Epithelial cell of proximal tubule (primary cell): ENCODE measurements around the gene PRKX. TPM values are rescaled to one million over a fixed set of nuclear protein-coding genes. Genes with fewer than 3 reads are reported as not detected.
"Not testable (repeated sequence)": the region's sequence is repeated elsewhere in the genome, so short reads cannot be mapped to it uniquely, and the experiment has no call there.

Source experiments
- DNase-seq: peaks from one replicate; pipeline ENCODE4 v3.0.0-alpha.2; 2011; ENCODE audit warnings: low read depth
- H3K4me3 ChIP-seq: 2 replicates; pipeline ENCODE4 v1.5.1; 2011; ENCODE audit warnings: low read depth, mild to moderate bottlenecking, low read length
- total RNA-seq: library from RNA; depleted of rRNA; stranded (reverse); fragments of >200 nt; gene quantifications from 2 replicates; pipeline ENCODE4 v1.2.3, GENCODE V29; 2015
- TF ChIP-seq, protein P1 (sequence below): conservative IDR thresholded peaks from 2 replicates; pipeline ENCODE4 v1.5.1; 2012; ENCODE audit warnings: low read depth, mild to moderate bottlenecking, low read length

PRKX gene
- total RNA-seq, 1 donor from 2014 or later: 21.5 TPM

DNA sequence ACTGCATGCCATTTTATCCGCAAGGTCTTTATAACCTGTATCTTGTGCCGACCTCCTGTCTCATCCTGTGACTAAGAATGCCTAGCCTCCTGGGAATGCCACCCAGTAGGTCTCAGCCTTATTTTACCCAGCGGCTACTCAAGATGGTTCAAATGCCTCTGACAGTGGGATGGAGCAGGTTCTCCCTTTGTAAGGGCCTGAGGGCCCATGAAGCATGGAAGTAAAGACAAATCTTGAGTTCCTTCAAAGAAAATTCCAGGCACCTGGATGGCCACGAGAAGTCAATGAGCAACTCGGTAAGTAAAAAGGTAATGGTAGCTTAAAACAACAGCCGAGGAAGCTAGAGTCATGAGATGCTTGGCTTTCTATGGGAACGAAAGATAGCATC, 19.6 kb upstream of the PRKX start:
- no peak overlapping the region for H3K4me3 ChIP-seq
- DNase-seq: no peak
- TF ChIP-seq, protein P1, sequence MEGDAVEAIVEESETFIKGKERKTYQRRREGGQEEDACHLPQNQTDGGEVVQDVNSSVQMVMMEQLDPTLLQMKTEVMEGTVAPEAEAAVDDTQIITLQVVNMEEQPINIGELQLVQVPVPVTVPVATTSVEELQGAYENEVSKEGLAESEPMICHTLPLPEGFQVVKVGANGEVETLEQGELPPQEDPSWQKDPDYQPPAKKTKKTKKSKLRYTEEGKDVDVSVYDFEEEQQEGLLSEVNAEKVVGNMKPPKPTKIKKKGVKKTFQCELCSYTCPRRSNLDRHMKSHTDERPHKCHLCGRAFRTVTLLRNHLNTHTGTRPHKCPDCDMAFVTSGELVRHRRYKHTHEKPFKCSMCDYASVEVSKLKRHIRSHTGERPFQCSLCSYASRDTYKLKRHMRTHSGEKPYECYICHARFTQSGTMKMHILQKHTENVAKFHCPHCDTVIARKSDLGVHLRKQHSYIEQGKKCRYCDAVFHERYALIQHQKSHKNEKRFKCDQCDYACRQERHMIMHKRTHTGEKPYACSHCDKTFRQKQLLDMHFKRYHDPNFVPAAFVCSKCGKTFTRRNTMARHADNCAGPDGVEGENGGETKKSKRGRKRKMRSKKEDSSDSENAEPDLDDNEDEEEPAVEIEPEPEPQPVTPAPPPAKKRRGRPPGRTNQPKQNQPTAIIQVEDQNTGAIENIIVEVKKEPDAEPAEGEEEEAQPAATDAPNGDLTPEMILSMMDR: no peak

DNA sequence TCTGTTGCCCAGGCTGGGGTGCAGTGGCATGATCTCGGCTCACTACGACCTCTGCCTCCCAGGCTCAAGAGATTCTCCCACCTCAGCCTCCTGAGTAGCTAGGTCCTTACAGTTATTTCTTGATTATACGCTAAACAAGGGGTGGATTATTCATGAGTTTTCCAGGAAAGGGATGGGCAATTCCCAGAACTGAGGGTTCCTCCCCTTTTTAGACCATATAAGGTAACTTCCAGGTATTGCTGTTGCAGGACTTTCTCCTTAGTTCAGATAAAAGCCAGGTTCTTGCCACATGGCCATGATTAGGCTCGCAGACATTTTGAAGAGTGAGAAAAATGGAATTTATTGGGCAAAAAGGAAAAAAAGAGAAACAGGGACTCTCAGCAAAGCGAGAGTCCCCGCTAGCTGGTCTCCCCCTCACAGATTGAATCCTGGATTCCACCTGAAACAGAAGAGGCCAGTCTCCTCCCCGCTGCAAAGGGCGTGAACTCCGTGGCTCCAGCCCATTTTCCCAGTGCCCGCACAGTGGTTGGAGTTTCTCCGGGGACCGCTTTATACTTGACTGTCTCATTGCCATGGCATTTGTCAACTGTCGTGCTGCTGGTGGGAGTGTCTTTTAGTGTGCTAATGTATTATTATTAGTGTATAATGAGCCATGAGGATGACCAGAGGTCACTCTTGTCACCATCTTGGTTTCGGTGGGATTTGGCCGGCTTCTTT, 19.0 kb upstream of the PRKX start:
- DNase-seq, H3K4me3 ChIP-seq: not testable (repeated sequence)

DNA sequence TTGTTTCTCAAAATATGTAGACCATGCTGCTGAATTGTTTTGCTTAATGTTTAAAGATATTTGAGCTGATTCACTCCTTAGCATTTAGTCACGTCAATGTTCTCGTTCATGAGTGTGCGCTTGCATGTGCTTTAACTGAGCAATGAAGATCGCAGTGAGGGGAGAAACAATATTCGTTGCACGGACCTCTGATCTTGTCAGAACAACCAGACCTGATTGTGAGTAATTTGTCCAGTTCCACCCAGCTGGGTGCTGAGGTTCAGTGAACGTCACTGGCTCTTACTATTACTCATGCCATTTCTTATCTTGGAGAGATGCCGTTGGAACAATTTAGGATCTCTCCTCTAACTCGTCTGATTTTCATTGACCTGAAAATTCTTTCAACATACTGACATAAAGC, 15.0 kb upstream of the PRKX start:
- no peak overlapping the region for H3K4me3 ChIP-seq
- TF ChIP-seq, protein P1: no peak
- DNase-seq: no peak

- not testable (repeated sequence) for DNase-seq, H3K4me3 ChIP-seq
Measured at GRCh38 chrX:3723460-3723859, 10.0 kb upstream of the PRKX start.

DNA sequence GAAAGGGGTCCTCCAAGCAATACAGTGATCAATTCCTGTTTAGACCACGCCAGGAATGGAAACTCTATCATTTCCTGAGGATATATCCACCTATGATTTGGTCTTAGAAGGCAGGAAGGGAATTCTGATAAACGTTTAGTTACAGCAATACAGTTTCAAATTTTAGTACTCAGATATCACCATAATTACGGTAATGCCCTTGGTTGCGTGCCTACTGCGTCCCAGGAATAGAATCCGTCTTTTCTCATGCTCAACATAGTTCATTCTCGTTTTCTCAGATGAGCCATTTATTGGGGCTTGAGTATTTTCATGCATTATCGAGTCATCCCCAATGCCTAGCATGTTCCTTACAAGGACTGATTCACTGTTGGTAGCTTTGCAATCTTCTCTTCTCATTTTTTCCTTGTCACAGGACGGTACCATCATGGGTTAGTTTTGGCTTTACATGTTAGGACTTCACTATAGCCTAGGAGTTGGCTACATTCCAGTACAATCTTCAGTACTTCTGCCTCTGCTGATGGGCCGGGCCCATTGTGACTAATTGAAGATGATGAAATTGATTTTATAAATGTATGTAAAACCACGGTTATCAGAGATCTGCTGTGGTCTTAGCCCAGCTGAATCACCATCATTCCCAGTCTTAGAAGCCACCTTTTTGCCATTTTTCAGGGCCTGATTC, 4.4 kb upstream of the PRKX start:
- DNase-seq: no peak
- no peak overlapping the region for H3K4me3 ChIP-seq
- TF ChIP-seq, protein P1: no peak

DNA sequence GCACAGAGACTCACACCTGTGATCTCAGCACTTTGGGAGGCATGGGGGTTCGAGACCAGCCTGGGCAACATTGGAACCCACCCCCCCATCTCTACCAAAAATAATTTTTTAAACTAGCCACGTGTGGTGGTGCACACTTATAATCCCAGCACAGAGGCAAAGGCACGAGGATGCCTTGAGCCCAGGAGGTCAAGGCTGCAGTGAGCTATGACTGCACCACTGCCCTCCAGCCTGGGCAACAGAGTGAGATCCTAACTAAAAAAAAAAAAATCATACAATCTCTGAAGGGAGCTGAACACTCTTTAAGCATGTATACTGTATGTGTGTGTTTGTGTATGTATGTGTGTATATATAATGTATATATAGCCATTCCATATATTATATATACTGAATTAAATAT, 2.5 kb upstream of the PRKX start:
- TF ChIP-seq, protein P1: no peak
- DNase-seq: no peak
- no peak overlapping the region for H3K4me3 ChIP-seq

- DNase-seq, H3K4me3 ChIP-seq: not testable (repeated sequence)
Measured at GRCh38 chrX:3714706-3715479, 1.4 kb upstream of the PRKX start.

- H3K4me3 ChIP-seq: peak overlapping the region; percentile 72
- DNase-seq: no peak
- TF ChIP-seq, protein P1: no peak
Measured at GRCh38 chrX:3713937-3714434, 537 bp upstream of the PRKX start.
